Astrocyte (in vitro differentiated cells and primary cell): Measurements from ENCODE around the gene HS2ST1. TPM values are rescaled to one million over a fixed set of nuclear protein-coding genes. Genes with fewer than 3 reads are reported as not detected.
"Not testable (repeated sequence)": the region's sequence is repeated elsewhere in the genome, so short reads cannot be mapped to it uniquely, and the experiment has no call there.

ENCODE experiments used
- DNase-seq: peaks from one replicate; pipeline ENCODE4 v3.0.0-alpha.2; 2010; ENCODE audit warnings: low read depth
- FAIRE-seq: peaks from 2 replicates; lab custom pipeline; 2011; peaks lifted over from hg19 to GRCh38; lab: Jason Lieb, UNC
- H2AFZ ChIP-seq: 2 replicates; pipeline ENCODE4 v1.6.0; 2012; ENCODE audit warnings: low read depth, low read length, inconsistent platforms
- H3K27ac ChIP-seq: 2 replicates; pipeline ENCODE4 v1.5.1; 2011; ENCODE audit warnings: low read depth, low read length, inconsistent platforms
- H3K27me3 ChIP-seq: 2 replicates; pipeline ENCODE4 v1.6.0; 2011; ENCODE audit warnings: low read length, inconsistent platforms; ENCODE audit not compliant: insufficient read depth
- H3K36me3 ChIP-seq: 2 replicates; pipeline ENCODE4 v1.5.1; 2011; ENCODE audit warnings: low read length, inconsistent platforms; ENCODE audit not compliant: insufficient read depth
- H3K4me1 ChIP-seq: 2 replicates; pipeline ENCODE4 v1.5.1; 2011; ENCODE audit warnings: low read length, inconsistent platforms; ENCODE audit not compliant: insufficient read depth
- H3K4me2 ChIP-seq: 2 replicates; pipeline ENCODE4 v1.6.0; 2012; ENCODE audit warnings: low read length, inconsistent platforms
- H3K4me3 ChIP-seq: 2 replicates; pipeline ENCODE4 v1.5.1; 2011; ENCODE audit warnings: low read depth, mild to moderate bottlenecking, low read length, inconsistent platforms; ENCODE audit not compliant: insufficient read depth
- H3K79me2 ChIP-seq: 2 replicates; pipeline ENCODE4 v1.6.0; 2012; ENCODE audit warnings: mild to moderate bottlenecking, low read length, inconsistent platforms; ENCODE audit not compliant: insufficient read depth
- H3K9ac ChIP-seq: 2 replicates; pipeline ENCODE4 v1.6.0; 2012; ENCODE audit warnings: mild to moderate bottlenecking, low read length, inconsistent platforms
- H3K9me3 ChIP-seq: 2 replicates; pipeline ENCODE4 v1.5.1; 2012; ENCODE audit warnings: low read depth, mild to moderate bottlenecking, low read length, inconsistent platforms; ENCODE audit not compliant: insufficient read depth
- H4K20me1 ChIP-seq: 2 replicates; pipeline ENCODE4 v1.6.0; 2012; ENCODE audit warnings: low read length, inconsistent platforms; ENCODE audit not compliant: insufficient read depth
- H3K27ac Mint-ChIP-seq: one replicate; pipeline ENCODE4 v1.8.0; 2021; ENCODE audit warnings: mild to moderate bottlenecking, mixed read lengths; ENCODE audit not compliant: unreplicated experiment
- H3K27me3 Mint-ChIP-seq: one replicate; pipeline ENCODE4 v1.8.0; 2021; ENCODE audit warnings: low read depth, mixed read lengths; ENCODE audit not compliant: unreplicated experiment
- H3K36me3 Mint-ChIP-seq: one replicate; pipeline ENCODE4 v1.8.0; 2021; ENCODE audit warnings: low read depth, mixed read lengths; ENCODE audit not compliant: unreplicated experiment
- H3K4me1 Mint-ChIP-seq: one replicate; pipeline ENCODE4 v1.8.0; 2021; ENCODE audit warnings: low read depth, mixed read lengths; ENCODE audit not compliant: unreplicated experiment
- H3K4me3 Mint-ChIP-seq: one replicate; pipeline ENCODE4 v1.8.0; 2021; ENCODE audit warnings: mild to moderate bottlenecking, moderate library complexity, mixed read lengths; ENCODE audit not compliant: unreplicated experiment
- H3K9me3 Mint-ChIP-seq: one replicate; pipeline ENCODE4 v1.8.0; 2021; ENCODE audit warnings: mild to moderate bottlenecking, mixed read lengths; ENCODE audit not compliant: unreplicated experiment
- EZH2 ChIP-seq: IDR thresholded peaks from 2 replicates; pipeline ENCODE4 v1.6.1; 2012; ENCODE audit warnings: mild to moderate bottlenecking, low read length, inconsistent platforms; ENCODE audit not compliant: insufficient read depth
- total RNA-seq: library from RNA; stranded (reverse); gene quantifications from 2 replicates; pipeline ENCODE4 v1.2.1, GENCODE V29; 2021
- TF ChIP-seq, protein P1 (sequence below): IDR thresholded peaks from 2 replicates; pipeline ENCODE4 v1.5.1; 2011; ENCODE audit warnings: low read depth, mild to moderate bottlenecking, inconsistent platforms, low read length, moderate library complexity; ENCODE audit not compliant: insufficient read depth

HS2ST1 gene
- total RNA-seq, 1 donor from 2014 or later: 34.7 TPM

DNA sequence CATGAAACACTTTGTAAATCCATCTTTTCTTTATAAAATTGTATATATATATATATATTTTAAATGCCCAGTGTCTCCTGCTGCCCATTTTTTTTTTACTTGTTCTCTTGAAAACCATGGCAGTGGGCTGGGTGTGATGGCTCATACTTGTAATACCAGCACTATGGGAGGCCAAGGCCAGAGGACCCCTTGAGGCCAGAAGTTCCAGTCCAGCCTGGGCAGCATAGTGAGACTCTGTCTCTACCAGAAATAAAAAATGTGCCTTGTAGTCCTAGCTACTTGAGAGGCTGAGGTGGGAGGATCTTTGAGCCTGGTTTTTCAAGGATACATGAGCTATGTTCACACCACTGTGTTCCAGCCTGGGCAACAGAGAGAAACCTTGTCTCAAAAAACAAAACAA lies 62.2 kb downstream of the HS2ST1 start:
- TF ChIP-seq, protein P1, sequence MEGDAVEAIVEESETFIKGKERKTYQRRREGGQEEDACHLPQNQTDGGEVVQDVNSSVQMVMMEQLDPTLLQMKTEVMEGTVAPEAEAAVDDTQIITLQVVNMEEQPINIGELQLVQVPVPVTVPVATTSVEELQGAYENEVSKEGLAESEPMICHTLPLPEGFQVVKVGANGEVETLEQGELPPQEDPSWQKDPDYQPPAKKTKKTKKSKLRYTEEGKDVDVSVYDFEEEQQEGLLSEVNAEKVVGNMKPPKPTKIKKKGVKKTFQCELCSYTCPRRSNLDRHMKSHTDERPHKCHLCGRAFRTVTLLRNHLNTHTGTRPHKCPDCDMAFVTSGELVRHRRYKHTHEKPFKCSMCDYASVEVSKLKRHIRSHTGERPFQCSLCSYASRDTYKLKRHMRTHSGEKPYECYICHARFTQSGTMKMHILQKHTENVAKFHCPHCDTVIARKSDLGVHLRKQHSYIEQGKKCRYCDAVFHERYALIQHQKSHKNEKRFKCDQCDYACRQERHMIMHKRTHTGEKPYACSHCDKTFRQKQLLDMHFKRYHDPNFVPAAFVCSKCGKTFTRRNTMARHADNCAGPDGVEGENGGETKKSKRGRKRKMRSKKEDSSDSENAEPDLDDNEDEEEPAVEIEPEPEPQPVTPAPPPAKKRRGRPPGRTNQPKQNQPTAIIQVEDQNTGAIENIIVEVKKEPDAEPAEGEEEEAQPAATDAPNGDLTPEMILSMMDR: no peak
- no peak for TF ChIP-seq EZH2
- H3K4me3 Mint-ChIP-seq: no peak overlapping the region
- Histone ChIP-seq H3K36me3 (no peaks in the 10 kb centered on the region), H2AFZ (no peak overlapping the region), H3K27me3 (no peaks in the 10 kb centered on the region), H3K4me1 (no peaks in the 10 kb centered on the region), H3K27ac (no peak overlapping the region), H3K4me3 (no peak overlapping the region), H4K20me1 (peaks cover 6% of the 10 kb centered on the region), H3K9ac (no peak overlapping the region), H3K79me2 (no peaks in the 10 kb centered on the region), H3K9me3 (no peaks in the 10 kb centered on the region), H3K4me2 (no peak overlapping the region)
- H3K9me3 Mint-ChIP-seq: no peaks in the 10 kb centered on the region
- peaks cover 2% of the 10 kb centered on the region for H3K36me3 Mint-ChIP-seq
- H3K27me3 Mint-ChIP-seq: no peaks in the 10 kb centered on the region
- no peak for FAIRE-seq
- DNase-seq: no peak
- no peak overlapping the region for H3K27ac Mint-ChIP-seq
- peaks cover 5% of the 10 kb centered on the region for H3K4me1 Mint-ChIP-seq

DNA sequence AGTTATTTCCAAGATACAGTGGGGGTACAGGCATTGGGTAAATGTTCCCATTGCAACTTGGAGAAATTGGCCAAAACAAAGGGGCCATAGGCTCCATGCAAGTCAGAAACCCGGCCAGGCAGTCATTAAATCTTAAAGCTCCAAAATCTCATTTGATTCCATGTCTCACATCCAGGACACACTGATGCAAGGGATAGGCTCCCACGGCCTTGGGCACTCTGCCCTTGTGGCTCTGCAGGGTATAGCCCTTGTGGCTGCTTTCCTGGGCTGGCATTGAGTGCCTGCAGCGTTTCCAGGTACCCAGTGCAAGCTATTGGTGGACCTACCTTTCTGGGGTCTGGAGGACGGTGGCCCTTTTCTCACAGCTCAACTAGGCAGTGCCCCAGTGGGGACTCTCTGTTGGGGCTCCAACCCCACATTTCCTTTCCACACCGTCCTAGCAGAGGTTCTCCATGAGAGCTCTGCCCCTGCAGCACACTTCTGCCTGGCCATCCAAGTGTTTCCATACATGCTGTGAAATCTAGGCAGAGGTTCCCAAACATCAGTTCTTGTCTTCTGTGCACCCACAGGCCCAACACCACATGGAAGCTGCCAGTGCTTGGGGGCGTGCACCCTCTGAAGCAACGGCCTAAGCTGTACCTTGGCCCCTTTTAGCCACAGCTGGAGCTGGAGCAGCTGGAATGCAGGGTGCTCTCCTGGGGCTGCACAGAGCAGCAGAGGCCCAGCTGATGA lies 67.2 kb downstream of the HS2ST1 start:
- TF ChIP-seq, protein P1: no peak
- TF ChIP-seq EZH2: no peak
- no peak for FAIRE-seq

DNA sequence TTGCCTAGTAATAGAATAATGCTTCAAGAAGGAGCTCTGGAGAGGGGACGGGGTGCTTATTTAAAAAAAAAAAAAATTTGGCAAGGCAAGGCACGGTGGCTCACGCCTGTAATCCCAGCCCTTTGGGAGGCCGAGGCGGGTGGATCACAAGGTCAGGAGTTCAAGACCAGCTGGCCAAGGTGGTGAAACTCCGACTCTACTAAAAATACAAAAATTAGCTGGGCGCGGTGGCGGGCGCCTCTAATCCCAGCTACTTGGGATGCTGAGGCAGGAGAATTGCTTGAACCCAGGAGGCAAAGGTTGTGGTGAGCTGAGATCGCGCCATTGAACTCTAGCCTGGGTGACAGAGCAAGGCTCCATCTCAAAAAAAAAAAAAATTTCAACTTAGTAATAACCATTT lies 69.2 kb downstream of the HS2ST1 start:
- not testable (repeated sequence) for H3K9me3 Mint-ChIP-seq, FAIRE-seq, H3K79me2 ChIP-seq, H3K4me1 Mint-ChIP-seq, H3K36me3 Mint-ChIP-seq, H3K9me3 ChIP-seq, H3K36me3 ChIP-seq, H3K4me3 ChIP-seq, H2AFZ ChIP-seq, H3K4me1 ChIP-seq, H3K4me3 Mint-ChIP-seq, H3K27ac ChIP-seq, H4K20me1 ChIP-seq, H3K27me3 Mint-ChIP-seq, H3K27me3 ChIP-seq, H3K4me2 ChIP-seq, H3K9ac ChIP-seq, H3K27ac Mint-ChIP-seq, DNase-seq

More for the DNA sequence above, 67.2 kb downstream of the HS2ST1 start:
- Mint-ChIP-seq H3K4me3 (no peak overlapping the region), H3K27me3 (no peaks in the 10 kb centered on the region), H3K9me3 (no peaks in the 10 kb centered on the region), H3K4me1 (peaks cover 2% of the 10 kb centered on the region), H3K36me3 (peaks cover 2% of the 10 kb centered on the region), H3K27ac (no peak overlapping the region)
- no peak overlapping the region for H3K4me2 ChIP-seq
- H3K36me3 ChIP-seq: no peaks in the 10 kb centered on the region
- no peak overlapping the region for H2AFZ ChIP-seq
- H3K79me2 ChIP-seq: no peaks in the 10 kb centered on the region
- DNase-seq: no peak
- peaks cover 2% of the 10 kb centered on the region for H4K20me1 ChIP-seq
- no peak overlapping the region for H3K27ac ChIP-seq
- H3K9ac ChIP-seq: no peak overlapping the region
- H3K27me3 ChIP-seq: no peaks in the 10 kb centered on the region
- H3K9me3 ChIP-seq: no peaks in the 10 kb centered on the region
- H3K4me1 ChIP-seq: no peaks in the 10 kb centered on the region
- no peak overlapping the region for H3K4me3 ChIP-seq
